Trophoblast cell (in vitro differentiated cells and primary cell): Measurements from ENCODE around the gene SPAG5.

ENCODE experiments used
- DNase-seq, 2 donors: peaks; one replicate each; pipeline ENCODE4 v3.0.0-alpha.2; 2016
- H2AFZ ChIP-seq: 2 replicates; pipeline ENCODE4 v1.6.1; 2013; ENCODE audit warnings: low read length, moderate library complexity, mild to moderate bottlenecking; ENCODE audit not compliant: insufficient read depth, poor library complexity
- H2AK5ac ChIP-seq: 2 replicates; pipeline ENCODE4 v1.6.1; 2013; ENCODE audit warnings: mild to moderate bottlenecking, low read length
- H2BK120ac ChIP-seq: 2 replicates; pipeline ENCODE4 v1.6.1; 2013; ENCODE audit warnings: low read length, mild to moderate bottlenecking, moderate library complexity; ENCODE audit not compliant: insufficient read depth, poor library complexity
- H2BK12ac ChIP-seq: 2 replicates; pipeline ENCODE4 v1.6.1; 2013; ENCODE audit warnings: mild to moderate bottlenecking, low read length, moderate library complexity
- H2BK5ac ChIP-seq: 2 replicates; pipeline ENCODE4 v1.6.1; 2013; ENCODE audit warnings: low read length, low read depth, moderate library complexity, mild to moderate bottlenecking; ENCODE audit not compliant: poor library complexity
- H3K14ac ChIP-seq: 2 replicates; pipeline ENCODE4 v1.6.1; 2013; ENCODE audit warnings: mild to moderate bottlenecking, low read length
- H3K18ac ChIP-seq: 2 replicates; pipeline ENCODE4 v1.6.1; 2013; ENCODE audit warnings: mild to moderate bottlenecking, low read length
- H3K23ac ChIP-seq: 2 replicates; pipeline ENCODE4 v1.6.1; 2013; ENCODE audit warnings: low read length
- H3K27ac ChIP-seq: 2 replicates; pipeline ENCODE4 v1.5.1; 2013; ENCODE audit warnings: low read depth, mild to moderate bottlenecking, inconsistent platforms, low read length, moderate library complexity
- H3K27me3 ChIP-seq: 2 replicates; pipeline ENCODE4 v1.6.1; 2013; ENCODE audit warnings: inconsistent platforms, mild to moderate bottlenecking, low read length, moderate library complexity; ENCODE audit not compliant: insufficient read depth
- H3K36me3 ChIP-seq, 2 experiments: 1 replicate in 1 of 2; 2 replicates in 1 of 2; pipeline ENCODE4 v1.6.1; 2013; ENCODE audit warnings: low read length in 2 of 2, mild to moderate bottlenecking in 2 of 2, moderate library complexity in 1 of 2; ENCODE audit not compliant: insufficient read depth in 2 of 2, control insufficient read depth in 1 of 2
- H3K4ac ChIP-seq: 2 replicates; pipeline ENCODE4 v1.6.1; 2013; ENCODE audit warnings: low read depth, mild to moderate bottlenecking, low read length, moderate library complexity
- H3K4me1 ChIP-seq, 2 experiments: 1 replicate in 1 of 2; 2 replicates in 1 of 2; pipeline ENCODE4 v1.6.1; 2013; ENCODE audit warnings: low read length in 2 of 2, mild to moderate bottlenecking in 2 of 2, moderate library complexity in 1 of 2; ENCODE audit not compliant: insufficient read depth in 2 of 2, control insufficient read depth in 1 of 2
- H3K4me2 ChIP-seq: 2 replicates; pipeline ENCODE4 v1.6.1; 2013; ENCODE audit warnings: inconsistent platforms, mild to moderate bottlenecking, low read length, moderate library complexity
- H3K4me3 ChIP-seq: 2 replicates; pipeline ENCODE4 v1.5.1; 2013; ENCODE audit warnings: mild to moderate bottlenecking, low read depth, low read length, inconsistent platforms
- H3K79me1 ChIP-seq: one replicate; pipeline ENCODE4 v1.6.1; 2013; ENCODE audit warnings: low read length
- H3K79me2 ChIP-seq: 2 replicates; pipeline ENCODE4 v1.6.1; 2013; ENCODE audit warnings: low read length, mild to moderate bottlenecking; ENCODE audit not compliant: control insufficient read depth, insufficient read depth, poor library complexity
- H3K9ac ChIP-seq: 2 replicates; pipeline ENCODE4 v1.6.1; 2013; ENCODE audit warnings: mild to moderate bottlenecking, low read length
- H3K9me3 ChIP-seq: 2 replicates; pipeline ENCODE4 v1.6.1; 2013; ENCODE audit warnings: low read depth, mild to moderate bottlenecking, control low read depth, inconsistent platforms, low read length; ENCODE audit not compliant: insufficient read depth
- H4K12ac ChIP-seq: 2 replicates; pipeline ENCODE4 v1.6.1; 2013; ENCODE audit warnings: low read depth, mild to moderate bottlenecking, low read length, moderate library complexity
- H4K8ac ChIP-seq: 2 replicates; pipeline ENCODE4 v1.6.1; 2013; ENCODE audit warnings: low read depth, mild to moderate bottlenecking, low read length, moderate library complexity
- H4K91ac ChIP-seq: one replicate; pipeline ENCODE4 v1.6.1; 2013; ENCODE audit warnings: low read depth, mild to moderate bottlenecking, low read length, moderate library complexity
- WGBS: extraction: QIAGEN DNeasy Blood & Tissue Kit; methylation state at CpG from one replicate; pipeline ENCODE4 v1.1.7; 2013; ENCODE audit warnings: missing lambda C conversion rate; ENCODE audit not compliant: insufficient read length, insufficient coverage; ENCODE audit errors: extremely low coverage; 5-methylcytosine and 5-hydroxymethylcytosine counted together

The SPAG5 gene

GRCh38 chr17:28533091-28533807, 65.6 kb downstream of the SPAG5 start:
- Histone ChIP-seq H3K79me2 (no peaks in the 10 kb centered on the region), H2AK5ac (no peak overlapping the region), H3K9me3 (peaks cover 2% of the 10 kb centered on the region), H3K23ac (no peak overlapping the region), H3K9ac (no peak overlapping the region), H3K79me1 (no peaks in the 10 kb centered on the region), H2BK120ac (no peak overlapping the region), H3K27ac (no peak overlapping the region), H2AFZ (no peak overlapping the region), H2BK12ac (no peak overlapping the region), H3K4me2 (no peak overlapping the region), H3K14ac (no peak overlapping the region), H4K91ac (no peak overlapping the region), H4K8ac (no peak overlapping the region), H3K4me1 (no peaks in the 10 kb centered on the region), H3K27me3 (no peaks in the 10 kb centered on the region), H3K18ac (no peak overlapping the region), H3K36me3 (no peaks in the 10 kb centered on the region), H3K4ac (no peak overlapping the region), H2BK5ac (no peak overlapping the region), H4K12ac (no peak overlapping the region), H3K4me3 (no peak overlapping the region)
- WGBS = 100% methylated on average over 1 of the region's 16 CpGs
- DNase-seq = no peak

- no peaks in the 10 kb centered on the region for H3K4me1 ChIP-seq
- no peak overlapping the region for H3K4ac ChIP-seq
- H2AFZ ChIP-seq = no peak overlapping the region
- no peak overlapping the region for H3K27ac ChIP-seq
- no peak overlapping the region for H3K4me2 ChIP-seq
- no peak overlapping the region for H3K23ac ChIP-seq
- H3K18ac ChIP-seq = no peak overlapping the region
- no peak overlapping the region for H2BK12ac ChIP-seq
- H3K79me2 ChIP-seq = no peaks in the 10 kb centered on the region
- no peak overlapping the region for H3K14ac ChIP-seq
- DNase-seq = no peak
- no peak overlapping the region for H4K8ac ChIP-seq
- no peaks in the 10 kb centered on the region for H3K36me3 ChIP-seq
- H3K4me3 ChIP-seq = no peak overlapping the region
- no CpG with 5 or more reads among the region's 7 CpGs for WGBS
- H2AK5ac ChIP-seq = no peak overlapping the region
- H3K9ac ChIP-seq = no peak overlapping the region
- H4K12ac ChIP-seq = no peak overlapping the region
- H2BK5ac ChIP-seq = no peak overlapping the region
- H2BK120ac ChIP-seq = no peak overlapping the region
- H3K27me3 ChIP-seq = no peaks in the 10 kb centered on the region
- no peak overlapping the region for H4K91ac ChIP-seq
- H3K79me1 ChIP-seq = no peaks in the 10 kb centered on the region
- peaks cover 1% of the 10 kb centered on the region for H3K9me3 ChIP-seq
Observed at GRCh38 chr17:28532050-28532960, 66.5 kb downstream of the SPAG5 start.

- Histone ChIP-seq H3K79me2 (no peaks in the 10 kb centered on the region), H2BK120ac (no peak overlapping the region), H4K91ac (no peak overlapping the region), H2AFZ (no peak overlapping the region), H4K12ac (no peak overlapping the region), H3K23ac (no peak overlapping the region), H3K79me1 (no peaks in the 10 kb centered on the region), H3K36me3 (no peaks in the 10 kb centered on the region), H4K8ac (no peak overlapping the region), H3K14ac (no peak overlapping the region), H3K27me3 (no peaks in the 10 kb centered on the region), H3K4ac (no peak overlapping the region), H3K4me2 (no peak overlapping the region), H3K27ac (no peak overlapping the region), H3K4me1 (peaks cover 0 to 3% of the 10 kb centered on the region in 2 experiments), H3K9me3 (no peaks in the 10 kb centered on the region), H2AK5ac (no peak overlapping the region), H2BK5ac (no peak overlapping the region), H2BK12ac (no peak overlapping the region), H3K9ac (no peak overlapping the region), H3K4me3 (no peak overlapping the region), H3K18ac (no peak overlapping the region)
- no peak for DNase-seq
- no CpG with 5 or more reads among the region's 7 CpGs for WGBS
Observed at GRCh38 chr17:28530926-28531325, 67.9 kb downstream of the SPAG5 start.

GRCh38 chr17:28530250-28530649, 68.6 kb downstream of the SPAG5 start:
- Histone ChIP-seq H2BK120ac (no peak overlapping the region), H3K9ac (no peak overlapping the region), H3K9me3 (no peaks in the 10 kb centered on the region), H3K79me2 (no peaks in the 10 kb centered on the region), H3K4me2 (no peak overlapping the region), H2BK5ac (no peak overlapping the region), H4K8ac (no peak overlapping the region), H3K4ac (no peak overlapping the region), H3K4me3 (no peak overlapping the region), H4K12ac (no peak overlapping the region), H3K18ac (no peak overlapping the region), H2AFZ (no peak overlapping the region), H3K14ac (no peak overlapping the region), H3K27ac (no peak overlapping the region), H3K23ac (no peak overlapping the region), H3K79me1 (no peaks in the 10 kb centered on the region), H3K27me3 (no peaks in the 10 kb centered on the region), H2AK5ac (no peak overlapping the region), H4K91ac (no peak overlapping the region), H3K36me3 (no peaks in the 10 kb centered on the region), H3K4me1 (peaks cover 4 to 7% of the 10 kb centered on the region in 2 experiments), H2BK12ac (no peak overlapping the region)
- DNase-seq = no peak
- WGBS = no CpG with 5 or more reads among the region's 4 CpGs
